ENCODE results near the gene FOXO6. TPM values are rescaled to one million over a fixed set of nuclear protein-coding genes. Genes with fewer than 3 reads are reported as not detected.

Gene FOXO6
- total and polyA plus RNA-seq, 2 of the 13 experiments (the other 11 are each of a cell fraction or from before 2014, with no cell fraction given): 0.13 TPM; not detected in 1

DNA sequence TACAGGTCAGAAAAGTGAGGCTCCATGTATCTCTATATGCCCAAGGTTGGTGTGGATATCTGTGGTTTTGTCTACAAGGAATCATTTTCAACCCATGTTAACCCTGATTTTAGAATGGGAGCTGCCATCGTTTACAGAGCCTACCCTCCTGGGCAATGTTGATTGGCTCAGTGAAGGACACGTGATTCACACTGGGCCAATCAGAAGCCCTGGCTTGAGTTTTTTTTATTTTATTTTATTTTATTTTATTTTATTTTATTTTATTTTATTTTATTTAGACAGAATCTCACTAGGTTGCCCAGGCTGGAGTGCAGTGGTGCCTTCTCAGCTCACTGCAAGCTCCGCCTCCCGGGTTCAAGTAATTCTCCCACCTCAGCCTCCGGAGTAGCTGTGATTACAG is 35.8 kb downstream of the FOXO6 start:
- DNase-seq (ENCODE audit: low spot score) (no peak), FAIRE-seq (no peak), ATAC-seq (no peak)
- no peak overlapping the region for H3K9ac ChIP-seq (ENCODE audit: insufficient read depth, low read depth, low read length)
- ChIA-PET CTCF (ENCODE audit: low intra/inter-chr PET ratio, low total read pairs) (no interaction called here), POLR2A (no interaction called here)
- no peaks in the 10 kb centered on the region for H3K36me3 ChIP-seq (replicated peaks in 1 of 2; ENCODE audit: control insufficient read depth in 1 of 2, insufficient read depth in 2 of 2, low read length in 2 of 2)
- H3K27ac ChIP-seq (ENCODE audit: extremely low read length, insufficient read depth, low read length): no peak overlapping the region
- H3K4me2 ChIP-seq (ENCODE audit: low read depth, low read length): no peak overlapping the region
- H3K79me2 ChIP-seq (ENCODE audit: insufficient read depth, low read length): no peaks in the 10 kb centered on the region
- H3K4me3 ChIP-seq (replicated peaks in 1 of 3; ENCODE audit: insufficient read depth in 1 of 3, low read depth in 2 of 3, low read length in 3 of 3): no peak overlapping the region
- H4K20me1 ChIP-seq (ENCODE audit: insufficient read depth, low read length): no peaks in the 10 kb centered on the region
- in situ Hi-C loops (cut with HindIII; ENCODE audit: extremely low pct_ligation_motif_present, low pct_unique_long_range_greater_than_20kb) (no loop called here), intact Hi-C loops (cut with micrococcal nuclease; ENCODE audit: unreplicated experiment) (no loop called here)
- 48% methylated on average over 5 of the region's 5 CpGs for WGBS (ENCODE audit: low lambda C conversion rate)
- H3K4me1 ChIP-seq (ENCODE audit: insufficient read depth, low read length): no peaks in the 10 kb centered on the region
- BruUV-seq (replicated peaks): no TSS peak
- H3K27me3 ChIP-seq (ENCODE audit: control insufficient read depth in 1 of 2, insufficient read depth in 2 of 2, low read length in 2 of 2): peaks cover 4 to 19% of the 10 kb centered on the region in 2 experiments; a peak in 3 of 5 replicates
- no peak overlapping the region for H2AFZ ChIP-seq (ENCODE audit: low read length)
- H3K9me3 ChIP-seq (ENCODE audit: low read length): no peaks in the 10 kb centered on the region
- TF ChIP-seq NR2C2 (CRISPR knock-in tag; IDR thresholded peaks at IDR 0.05; ENCODE audit: borderline replicate concordance) (no peak), NR1H2 (CRISPR knock-in tag; IDR thresholded peaks at IDR 0.05; ENCODE audit: borderline replicate concordance, low read depth) (no peak), NFYB (CRISPR knock-in tag; IDR thresholded peaks at IDR 0.05) (no peak), HNRNPH1 (optimal IDR thresholded peaks at IDR 0.05; ENCODE audit: low read depth, low read length) (no peak)

DNA sequence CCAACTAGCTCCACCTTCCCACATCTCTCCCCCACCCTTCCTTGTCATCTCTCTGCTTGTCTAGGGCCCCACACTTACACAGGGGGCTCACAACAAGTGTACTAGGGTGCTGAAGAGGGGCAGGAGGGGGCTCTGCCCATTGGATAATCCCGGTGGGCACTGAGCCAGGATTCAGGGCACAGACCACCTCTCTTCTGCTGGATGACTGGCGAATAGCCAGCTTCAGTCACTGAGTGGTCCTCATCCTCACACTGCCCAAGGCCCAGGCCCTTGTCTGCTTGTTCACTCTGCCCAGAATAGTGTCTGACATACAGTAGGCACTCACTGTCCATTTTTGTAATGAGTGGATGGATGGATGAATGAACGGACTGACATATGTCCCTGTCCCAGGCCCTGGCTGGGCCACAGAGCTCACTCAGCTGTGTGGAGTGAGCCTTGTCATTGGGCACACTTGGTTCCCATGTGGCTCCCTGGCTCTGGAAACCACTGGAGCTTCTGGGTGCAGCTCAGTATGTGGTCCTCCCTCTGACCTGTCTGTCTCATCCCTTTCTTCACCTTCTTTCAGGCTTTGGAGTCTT is 36.6 kb downstream of the FOXO6 start:
- in situ Hi-C loops (cut with HindIII; ENCODE audit: extremely low pct_ligation_motif_present, low pct_unique_long_range_greater_than_20kb): no loop called here
- no TSS peak for BruUV-seq (replicated peaks)
- DNase-seq (ENCODE audit: low spot score) (no peak), ATAC-seq (no peak), FAIRE-seq (no peak)
- no peak overlapping the region for H3K9ac ChIP-seq (ENCODE audit: insufficient read depth, low read depth, low read length)
- H3K4me2 ChIP-seq (ENCODE audit: low read depth, low read length): no peak overlapping the region
- WGBS (ENCODE audit: low lambda C conversion rate): 22% methylated on average over 2 of the region's 3 CpGs
- intact Hi-C loops (cut with micrococcal nuclease; ENCODE audit: unreplicated experiment): no loop called here
- no peaks in the 10 kb centered on the region for H3K4me1 ChIP-seq (ENCODE audit: insufficient read depth, low read length)
- POLR2A ChIA-PET: no interaction called here
- H3K9me3 ChIP-seq (ENCODE audit: low read length): no peaks in the 10 kb centered on the region
- H4K20me1 ChIP-seq (ENCODE audit: insufficient read depth, low read length): no peaks in the 10 kb centered on the region
- H3K4me3 ChIP-seq (replicated peaks in 1 of 3; ENCODE audit: insufficient read depth in 1 of 3, low read depth in 2 of 3, low read length in 3 of 3): no peak overlapping the region
- H3K36me3 ChIP-seq (replicated peaks in 1 of 2; ENCODE audit: control insufficient read depth in 1 of 2, insufficient read depth in 2 of 2, low read length in 2 of 2): no peaks in the 10 kb centered on the region
- no peak overlapping the region for H3K27ac ChIP-seq (ENCODE audit: extremely low read length, insufficient read depth, low read length)
- H3K27me3 ChIP-seq (ENCODE audit: control insufficient read depth in 1 of 2, insufficient read depth in 2 of 2, low read length in 2 of 2): peaks cover 4 to 17% of the 10 kb centered on the region in 2 experiments; a peak in 3 of 5 replicates
- CTCF ChIA-PET (ENCODE audit: low intra/inter-chr PET ratio, low total read pairs): no interaction called here
- no peaks in the 10 kb centered on the region for H3K79me2 ChIP-seq (ENCODE audit: insufficient read depth, low read length)
- no peak overlapping the region for H2AFZ ChIP-seq (ENCODE audit: low read length)
- TF ChIP-seq ZNF260 (CRISPR knock-in tag; IDR thresholded peaks at IDR 0.05; ENCODE audit: borderline replicate concordance, low read depth): no peak
- TF ChIP-seq, protein P1, sequence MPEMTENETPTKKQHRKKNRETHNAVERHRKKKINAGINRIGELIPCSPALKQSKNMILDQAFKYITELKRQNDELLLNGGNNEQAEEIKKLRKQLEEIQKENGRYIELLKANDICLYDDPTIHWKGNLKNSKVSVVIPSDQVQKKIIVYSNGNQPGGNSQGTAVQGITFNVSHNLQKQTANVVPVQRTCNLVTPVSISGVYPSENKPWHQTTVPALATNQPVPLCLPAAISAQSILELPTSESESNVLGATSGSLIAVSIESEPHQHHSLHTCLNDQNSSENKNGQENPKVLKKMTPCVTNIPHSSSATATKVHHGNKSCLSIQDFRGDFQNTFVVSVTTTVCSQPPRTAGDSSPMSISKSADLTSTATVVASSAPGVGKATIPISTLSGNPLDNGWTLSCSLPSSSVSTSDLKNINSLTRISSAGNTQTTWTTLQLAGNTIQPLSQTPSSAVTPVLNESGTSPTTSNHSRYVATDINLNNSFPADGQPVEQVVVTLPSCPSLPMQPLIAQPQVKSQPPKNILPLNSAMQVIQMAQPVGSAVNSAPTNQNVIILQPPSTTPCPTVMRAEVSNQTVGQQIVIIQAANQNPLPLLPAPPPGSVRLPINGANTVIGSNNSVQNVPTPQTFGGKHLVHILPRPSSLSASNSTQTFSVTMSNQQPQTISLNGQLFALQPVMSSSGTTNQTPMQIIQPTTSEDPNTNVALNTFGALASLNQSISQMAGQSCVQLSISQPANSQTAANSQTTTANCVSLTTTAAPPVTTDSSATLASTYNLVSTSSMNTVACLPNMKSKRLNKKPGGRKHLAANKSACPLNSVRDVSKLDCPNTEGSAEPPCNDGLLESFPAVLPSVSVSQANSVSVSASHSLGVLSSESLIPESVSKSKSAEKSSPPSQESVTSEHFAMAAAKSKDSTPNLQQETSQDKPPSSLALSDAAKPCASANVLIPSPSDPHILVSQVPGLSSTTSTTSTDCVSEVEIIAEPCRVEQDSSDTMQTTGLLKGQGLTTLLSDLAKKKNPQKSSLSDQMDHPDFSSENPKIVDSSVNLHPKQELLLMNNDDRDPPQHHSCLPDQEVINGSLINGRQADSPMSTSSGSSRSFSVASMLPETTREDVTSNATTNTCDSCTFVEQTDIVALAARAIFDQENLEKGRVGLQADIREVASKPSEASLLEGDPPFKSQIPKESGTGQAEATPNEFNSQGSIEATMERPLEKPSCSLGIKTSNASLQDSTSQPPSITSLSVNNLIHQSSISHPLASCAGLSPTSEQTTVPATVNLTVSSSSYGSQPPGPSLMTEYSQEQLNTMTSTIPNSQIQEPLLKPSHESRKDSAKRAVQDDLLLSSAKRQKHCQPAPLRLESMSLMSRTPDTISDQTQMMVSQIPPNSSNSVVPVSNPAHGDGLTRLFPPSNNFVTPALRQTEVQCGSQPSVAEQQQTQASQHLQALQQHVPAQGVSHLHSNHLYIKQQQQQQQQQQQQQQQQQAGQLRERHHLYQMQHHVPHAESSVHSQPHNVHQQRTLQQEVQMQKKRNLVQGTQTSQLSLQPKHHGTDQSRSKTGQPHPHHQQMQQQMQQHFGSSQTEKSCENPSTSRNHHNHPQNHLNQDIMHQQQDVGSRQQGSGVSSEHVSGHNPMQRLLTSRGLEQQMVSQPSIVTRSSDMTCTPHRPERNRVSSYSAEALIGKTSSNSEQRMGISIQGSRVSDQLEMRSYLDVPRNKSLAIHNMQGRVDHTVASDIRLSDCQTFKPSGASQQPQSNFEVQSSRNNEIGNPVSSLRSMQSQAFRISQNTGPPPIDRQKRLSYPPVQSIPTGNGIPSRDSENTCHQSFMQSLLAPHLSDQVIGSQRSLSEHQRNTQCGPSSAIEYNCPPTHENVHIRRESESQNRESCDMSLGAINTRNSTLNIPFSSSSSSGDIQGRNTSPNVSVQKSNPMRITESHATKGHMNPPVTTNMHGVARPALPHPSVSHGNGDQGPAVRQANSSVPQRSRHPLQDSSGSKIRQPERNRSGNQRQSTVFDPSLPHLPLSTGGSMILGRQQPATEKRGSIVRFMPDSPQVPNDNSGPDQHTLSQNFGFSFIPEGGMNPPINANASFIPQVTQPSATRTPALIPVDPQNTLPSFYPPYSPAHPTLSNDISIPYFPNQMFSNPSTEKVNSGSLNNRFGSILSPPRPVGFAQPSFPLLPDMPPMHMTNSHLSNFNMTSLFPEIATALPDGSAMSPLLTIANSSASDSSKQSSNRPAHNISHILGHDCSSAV (CRISPR knock-in tag; IDR thresholded peaks at IDR 0.05; ENCODE audit: borderline replicate concordance): no peak
- TF ChIP-seq, protein P2, sequence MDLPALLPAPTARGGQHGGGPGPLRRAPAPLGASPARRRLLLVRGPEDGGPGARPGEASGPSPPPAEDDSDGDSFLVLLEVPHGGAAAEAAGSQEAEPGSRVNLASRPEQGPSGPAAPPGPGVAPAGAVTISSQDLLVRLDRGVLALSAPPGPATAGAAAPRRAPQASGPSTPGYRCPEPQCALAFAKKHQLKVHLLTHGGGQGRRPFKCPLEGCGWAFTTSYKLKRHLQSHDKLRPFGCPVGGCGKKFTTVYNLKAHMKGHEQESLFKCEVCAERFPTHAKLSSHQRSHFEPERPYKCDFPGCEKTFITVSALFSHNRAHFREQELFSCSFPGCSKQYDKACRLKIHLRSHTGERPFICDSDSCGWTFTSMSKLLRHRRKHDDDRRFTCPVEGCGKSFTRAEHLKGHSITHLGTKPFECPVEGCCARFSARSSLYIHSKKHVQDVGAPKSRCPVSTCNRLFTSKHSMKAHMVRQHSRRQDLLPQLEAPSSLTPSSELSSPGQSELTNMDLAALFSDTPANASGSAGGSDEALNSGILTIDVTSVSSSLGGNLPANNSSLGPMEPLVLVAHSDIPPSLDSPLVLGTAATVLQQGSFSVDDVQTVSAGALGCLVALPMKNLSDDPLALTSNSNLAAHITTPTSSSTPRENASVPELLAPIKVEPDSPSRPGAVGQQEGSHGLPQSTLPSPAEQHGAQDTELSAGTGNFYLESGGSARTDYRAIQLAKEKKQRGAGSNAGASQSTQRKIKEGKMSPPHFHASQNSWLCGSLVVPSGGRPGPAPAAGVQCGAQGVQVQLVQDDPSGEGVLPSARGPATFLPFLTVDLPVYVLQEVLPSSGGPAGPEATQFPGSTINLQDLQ (CRISPR knock-in tag; IDR thresholded peaks at IDR 0.05): no peak

Measured in HepG2 (cell line).